ENCODE results near the gene DDX10.
"Not testable (repeated sequence)": the region's sequence is repeated elsewhere in the genome, so short reads cannot be mapped to it uniquely, and the experiment has no call there.

The DDX10 gene

GRCh38 chr11:108724974-108725689 lies 60.3 kb downstream of the DDX10 start:
- DNase-seq: no peak

- DNase-seq: no peak
These were observed 61.4 kb downstream of the DDX10 start for GRCh38 chr11:108726077-108726800.

DNA sequence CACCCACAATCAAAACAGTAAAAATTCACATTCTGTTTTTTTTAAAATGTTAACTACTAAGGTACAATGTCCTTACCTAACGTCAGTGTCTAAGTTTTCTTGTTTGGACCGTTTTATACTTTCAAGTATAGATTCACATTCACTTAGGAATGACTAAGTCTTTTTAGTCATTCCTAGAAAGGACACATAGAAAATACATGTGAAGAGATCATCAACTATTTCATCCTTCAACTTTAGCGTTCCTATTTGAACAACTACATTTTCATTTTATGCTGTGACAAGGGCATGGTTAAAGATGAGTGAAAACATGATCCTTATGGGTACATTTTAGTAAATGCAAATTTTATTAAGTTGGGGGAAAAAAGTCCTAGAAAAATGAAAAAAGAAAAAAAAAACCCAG lies 62.8 kb downstream of the DDX10 start:
- no peak for DNase-seq

- no peak for DNase-seq
These were observed 64.5 kb downstream of the DDX10 start for GRCh38 chr11:108729227-108729871.

GRCh38 chr11:108732395-108732794 lies 67.5 kb downstream of the DDX10 start:
- DNase-seq: no peak

GRCh38 chr11:108733479-108734116 lies 68.7 kb downstream of the DDX10 start:
- DNase-seq: no peak

DNA sequence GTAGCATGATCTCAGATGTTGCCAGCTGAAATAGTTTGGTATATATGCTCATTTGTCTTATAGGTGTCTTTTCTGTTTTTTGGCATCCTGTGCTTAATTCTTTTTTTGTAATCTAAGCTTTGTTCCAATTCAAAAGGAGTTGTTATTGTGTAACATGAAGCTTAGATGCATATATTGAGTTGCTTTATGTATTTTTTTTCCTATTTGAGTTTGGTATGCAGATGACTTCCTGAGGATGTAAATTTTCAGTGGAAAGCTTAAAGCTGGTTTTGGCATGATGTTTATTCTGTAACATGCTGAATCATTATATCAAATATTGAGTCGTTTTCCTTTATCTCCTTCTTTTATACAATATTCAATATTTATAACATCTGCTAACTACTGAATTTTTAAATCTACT lies 69.4 kb downstream of the DDX10 start:
- no peak for DNase-seq

DNA sequence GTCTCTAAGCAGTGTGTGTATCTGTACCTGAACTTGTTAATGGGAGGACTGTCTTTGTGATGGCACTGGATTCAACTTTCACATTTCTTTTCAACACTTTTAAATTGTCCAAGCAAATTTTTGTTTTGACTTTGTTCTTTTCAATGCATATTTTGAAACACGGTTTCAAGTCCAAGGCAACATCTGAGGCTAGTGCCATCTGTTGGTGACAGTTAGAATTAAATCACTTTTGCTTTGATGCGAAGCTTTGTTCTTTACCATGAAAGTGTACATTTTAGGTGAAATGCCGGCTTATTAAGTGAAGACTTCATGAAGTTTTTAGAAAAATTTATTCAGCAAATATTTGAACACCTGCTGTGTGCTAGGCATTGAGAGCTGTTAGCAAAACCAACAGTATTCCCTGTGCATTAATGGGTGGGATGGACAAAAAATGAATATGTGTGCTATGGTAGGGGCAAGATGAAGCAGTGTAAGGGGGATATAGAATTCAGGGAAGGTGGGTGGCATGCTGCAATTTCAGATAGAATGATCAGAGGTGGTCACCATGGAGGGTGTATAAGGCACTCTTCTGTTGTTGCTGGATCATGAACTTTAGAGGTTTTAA lies 70.2 kb downstream of the DDX10 start:
- DNase-seq: no peak

DNA sequence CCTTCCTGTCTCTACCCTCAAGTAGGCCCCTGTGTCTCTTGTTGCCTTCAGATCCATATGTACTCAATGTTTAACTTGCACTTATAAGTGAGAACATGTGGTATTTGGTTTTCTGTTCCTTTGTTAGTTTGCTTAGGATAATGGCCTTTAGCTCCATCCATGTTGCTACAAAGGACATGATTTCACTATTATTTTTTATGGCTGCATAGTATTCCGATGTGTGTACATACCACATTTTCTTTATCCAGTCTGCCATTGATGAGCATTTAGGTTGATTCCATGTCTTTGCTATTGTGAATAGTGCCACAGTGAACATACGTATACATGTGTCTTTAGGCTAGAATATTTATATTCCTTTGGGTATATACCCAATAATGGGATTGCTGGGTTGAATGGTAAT lies 75.3 kb downstream of the DDX10 start:
- DNase-seq: not testable (repeated sequence)

- no peak for DNase-seq
These were observed 79.0 kb downstream of the DDX10 start for GRCh38 chr11:108743851-108744250.

- no peak for DNase-seq
These were observed 84.1 kb downstream of the DDX10 start for GRCh38 chr11:108748968-108749367.

- no peak for DNase-seq
These were observed 86.6 kb downstream of the DDX10 start for GRCh38 chr11:108751444-108751843.

GRCh38 chr11:108752297-108752751 lies 87.5 kb downstream of the DDX10 start:
- DNase-seq: no peak

- no peak for DNase-seq
These were observed 90.2 kb downstream of the DDX10 start for GRCh38 chr11:108754901-108755625.

GRCh38 chr11:108757630-108758029 lies 92.8 kb downstream of the DDX10 start:
- DNase-seq: no peak

DNA sequence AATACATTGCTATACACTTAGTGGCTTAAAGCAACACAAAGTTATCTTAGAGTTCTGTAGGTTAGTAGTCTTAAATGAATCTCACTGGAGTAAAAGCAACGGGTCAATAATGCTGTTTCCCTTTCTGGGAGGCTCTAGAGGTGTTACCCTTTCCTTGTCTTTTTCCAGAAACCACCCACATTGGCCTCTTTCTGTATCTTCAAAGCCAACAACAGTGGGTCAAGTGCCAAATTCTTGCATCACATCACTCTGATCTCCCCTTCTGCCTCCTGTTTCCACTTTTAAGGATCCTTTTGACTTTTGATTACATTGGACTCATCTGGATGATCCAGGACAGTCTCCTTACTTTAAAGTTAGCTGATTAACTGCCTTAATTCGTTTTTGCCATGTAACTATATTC lies 93.6 kb downstream of the DDX10 start:
- no peak for DNase-seq

DNA sequence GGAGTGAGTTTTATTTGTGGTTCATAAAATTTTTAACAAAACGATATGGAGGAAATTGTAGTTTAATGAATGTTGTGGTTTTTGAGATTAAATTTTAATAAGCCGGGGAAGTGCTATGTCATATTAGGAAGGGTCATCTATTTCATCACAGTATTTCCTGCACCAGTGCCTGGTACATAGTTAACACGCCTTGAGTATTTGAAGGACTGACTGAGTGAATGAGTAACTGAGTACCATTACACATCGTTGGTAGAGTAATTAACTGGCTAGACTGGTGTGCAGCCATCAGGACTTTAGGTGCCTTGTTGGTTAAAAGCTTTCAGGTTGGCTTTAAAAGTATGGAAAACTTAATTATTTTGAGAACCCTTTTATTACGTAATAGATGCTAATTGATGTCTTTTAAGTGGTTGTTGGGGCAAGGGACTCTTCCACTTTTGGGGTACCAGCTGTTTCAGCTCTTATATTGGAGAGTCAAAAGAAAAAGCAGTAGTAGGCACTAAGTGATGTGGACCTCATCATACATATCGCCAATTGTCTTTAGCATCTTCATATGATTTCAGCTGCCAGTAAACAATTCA lies 101.8 kb downstream of the DDX10 start:
- no peak for DNase-seq

GRCh38 chr11:108768370-108768769 lies 103.5 kb downstream of the DDX10 start:
- DNase-seq: no peak

DNA sequence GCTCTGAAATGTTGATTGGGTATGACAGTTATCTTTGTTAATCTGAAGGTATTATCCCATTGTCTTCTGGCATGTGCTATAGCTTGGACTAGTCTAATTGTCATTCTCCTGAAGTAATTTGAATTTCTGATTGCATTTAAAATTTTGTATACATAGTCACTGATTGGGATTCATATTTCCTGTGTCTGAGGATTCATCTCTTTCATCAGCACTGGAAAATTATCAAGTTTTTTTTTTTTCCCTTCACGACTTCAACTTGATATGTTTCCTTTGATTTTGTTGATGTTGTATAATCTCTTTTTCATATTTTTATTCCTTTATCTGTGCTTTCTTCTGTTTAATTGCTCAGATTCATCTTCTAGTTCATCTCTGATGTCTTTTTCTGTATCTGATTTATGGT lies 104.1 kb downstream of the DDX10 start:
- DNase-seq: no peak

DNA sequence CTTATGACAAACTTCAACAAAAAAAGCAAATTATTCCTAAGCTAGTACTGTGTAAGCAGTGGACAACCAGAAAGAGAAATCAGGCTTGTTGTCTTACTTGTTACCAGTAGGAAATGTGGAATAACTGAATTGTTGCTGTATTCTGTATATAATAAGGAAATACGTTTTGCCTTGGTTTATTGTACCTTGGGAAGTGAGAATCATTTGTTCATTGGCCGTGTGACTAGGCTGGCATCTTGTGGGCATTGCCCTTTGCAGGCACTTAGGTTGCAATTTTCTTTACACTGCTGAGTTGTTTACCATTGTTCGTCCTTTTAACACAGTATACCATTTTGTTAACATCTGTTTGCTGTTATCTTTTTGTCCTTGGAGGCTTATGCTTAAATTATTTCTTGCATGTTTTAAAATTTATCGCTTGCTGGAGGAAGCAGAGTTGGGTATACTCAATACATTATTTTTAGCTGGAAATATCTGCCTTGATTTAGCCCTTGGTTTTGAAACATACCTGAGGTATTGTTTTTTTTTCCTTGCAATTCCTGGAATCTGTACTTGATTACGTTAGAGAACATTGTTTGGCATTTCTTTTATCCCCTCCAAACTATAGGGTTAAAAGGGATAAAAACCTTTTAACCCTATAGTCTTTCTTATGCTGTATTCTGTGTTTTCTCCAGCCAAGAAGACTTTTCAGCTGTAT lies 109.3 kb downstream of the DDX10 start:
- no peak for DNase-seq

DNA sequence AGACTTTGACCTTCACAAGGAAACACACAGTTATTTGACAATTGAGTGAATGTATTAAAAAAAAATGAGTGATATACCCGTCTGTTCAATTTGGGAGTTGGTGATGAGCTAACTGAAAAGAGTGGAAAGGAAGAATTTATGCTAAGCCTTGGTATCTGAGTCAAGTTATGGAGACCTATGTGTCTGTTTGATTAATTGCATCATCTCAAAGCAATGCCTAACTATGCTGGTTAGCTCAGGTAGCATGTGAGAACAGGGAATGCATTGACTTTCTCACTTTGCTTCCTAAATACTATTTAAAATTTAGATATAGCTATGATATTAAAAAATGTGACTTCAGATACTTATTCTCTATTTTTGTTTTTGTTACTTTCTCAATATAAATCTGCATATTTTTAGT lies 110.5 kb downstream of the DDX10 start:
- DNase-seq: no peak
